ENCODE data around the gene OSCAR.

- TF ChIP-seq GATA2 (IDR thresholded peaks at IDR 0.05; ENCODE audit: low read depth, low read length), result no peak
- TF ChIP-seq GATA3 (IDR thresholded peaks at IDR 0.05; ENCODE audit: low read depth, low read length), result no peak
Measured at GRCh38 chr19:54074851-54075250, 25.8 kb downstream of the OSCAR start.

All from SH-SY5Y (cell line).